DOHH2 (cell line): Measurements from ENCODE around the gene NTPCR.

ENCODE experiments used
- EZH2phosphoT487 ChIP-seq: fragments of 200-600 bp; sonication (generic); IDR thresholded peaks from 2 replicates; pipeline ENCODE4 v1.6.1; 2017; ENCODE audit warnings: borderline replicate concordance, mild to moderate bottlenecking, antibody characterized with exemption, low read length, moderate library complexity, mixed read lengths
- TF ChIP-seq, protein P1 (sequence below): fragments of 200-600 bp; sonication (generic); IDR thresholded peaks from one replicate; pipeline ENCODE4 v1.5.1; 2014; ENCODE audit warnings: antibody characterized with exemption, mild to moderate bottlenecking, low read depth, low read length; ENCODE audit not compliant: poor library complexity, severe bottlenecking

DNA sequence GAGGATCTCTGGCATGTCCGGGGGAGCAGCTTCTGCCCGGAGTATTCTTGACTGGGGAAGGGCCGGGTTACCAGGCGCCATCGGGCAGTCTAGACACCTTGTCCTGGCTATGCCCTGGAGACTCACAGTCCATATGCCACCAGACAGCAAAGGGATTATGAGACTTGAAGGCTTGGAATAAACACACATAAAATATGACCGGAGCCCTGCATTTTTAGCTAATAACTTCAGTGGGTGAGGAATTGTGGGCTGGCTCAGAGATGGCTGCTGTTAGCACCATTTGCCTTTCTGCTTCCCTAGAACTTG lies 15.5 kb downstream of the NTPCR start:
- TF ChIP-seq, protein P1, sequence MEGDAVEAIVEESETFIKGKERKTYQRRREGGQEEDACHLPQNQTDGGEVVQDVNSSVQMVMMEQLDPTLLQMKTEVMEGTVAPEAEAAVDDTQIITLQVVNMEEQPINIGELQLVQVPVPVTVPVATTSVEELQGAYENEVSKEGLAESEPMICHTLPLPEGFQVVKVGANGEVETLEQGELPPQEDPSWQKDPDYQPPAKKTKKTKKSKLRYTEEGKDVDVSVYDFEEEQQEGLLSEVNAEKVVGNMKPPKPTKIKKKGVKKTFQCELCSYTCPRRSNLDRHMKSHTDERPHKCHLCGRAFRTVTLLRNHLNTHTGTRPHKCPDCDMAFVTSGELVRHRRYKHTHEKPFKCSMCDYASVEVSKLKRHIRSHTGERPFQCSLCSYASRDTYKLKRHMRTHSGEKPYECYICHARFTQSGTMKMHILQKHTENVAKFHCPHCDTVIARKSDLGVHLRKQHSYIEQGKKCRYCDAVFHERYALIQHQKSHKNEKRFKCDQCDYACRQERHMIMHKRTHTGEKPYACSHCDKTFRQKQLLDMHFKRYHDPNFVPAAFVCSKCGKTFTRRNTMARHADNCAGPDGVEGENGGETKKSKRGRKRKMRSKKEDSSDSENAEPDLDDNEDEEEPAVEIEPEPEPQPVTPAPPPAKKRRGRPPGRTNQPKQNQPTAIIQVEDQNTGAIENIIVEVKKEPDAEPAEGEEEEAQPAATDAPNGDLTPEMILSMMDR, result no peak
- TF ChIP-seq EZH2phosphoT487, result no peak
